Anterior cingulate cortex (tissue), 58 donors: ENCODE measurements around the gene TRIB2.

Experiments
- DNase-seq, 58 donors: peaks; one replicate each; lab custom pipeline; 2025; lab: John Stamatoyannopoulos, UW

The TRIB2 gene

GRCh38 chr2:12734914-12735654 lies 18.3 kb downstream of the TRIB2 start:
- DNase-seq, result no peak

DNA sequence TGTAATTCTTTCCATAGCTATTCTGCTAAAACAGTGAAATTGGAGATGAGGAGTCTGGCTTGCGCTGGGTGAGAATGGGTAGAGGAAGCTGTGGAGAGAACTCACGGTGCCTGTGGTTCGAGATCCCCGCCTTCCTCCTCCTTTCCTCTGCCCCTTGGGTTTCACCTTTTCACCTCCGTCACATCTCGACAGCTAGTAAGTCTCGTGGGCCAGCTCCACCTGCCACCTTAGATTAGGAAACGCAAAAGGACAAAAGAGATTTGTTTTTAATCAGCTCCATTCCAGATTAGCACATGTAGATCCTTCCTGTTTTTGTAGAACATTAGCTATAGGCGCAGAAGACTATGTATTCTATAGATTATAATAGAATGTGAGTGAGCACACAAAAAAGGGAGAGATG lies 20.6 kb downstream of the TRIB2 start:
- DNase-seq, result no peak

GRCh38 chr2:12737738-12738485 lies 21.2 kb downstream of the TRIB2 start:
- no peak for DNase-seq

DNA sequence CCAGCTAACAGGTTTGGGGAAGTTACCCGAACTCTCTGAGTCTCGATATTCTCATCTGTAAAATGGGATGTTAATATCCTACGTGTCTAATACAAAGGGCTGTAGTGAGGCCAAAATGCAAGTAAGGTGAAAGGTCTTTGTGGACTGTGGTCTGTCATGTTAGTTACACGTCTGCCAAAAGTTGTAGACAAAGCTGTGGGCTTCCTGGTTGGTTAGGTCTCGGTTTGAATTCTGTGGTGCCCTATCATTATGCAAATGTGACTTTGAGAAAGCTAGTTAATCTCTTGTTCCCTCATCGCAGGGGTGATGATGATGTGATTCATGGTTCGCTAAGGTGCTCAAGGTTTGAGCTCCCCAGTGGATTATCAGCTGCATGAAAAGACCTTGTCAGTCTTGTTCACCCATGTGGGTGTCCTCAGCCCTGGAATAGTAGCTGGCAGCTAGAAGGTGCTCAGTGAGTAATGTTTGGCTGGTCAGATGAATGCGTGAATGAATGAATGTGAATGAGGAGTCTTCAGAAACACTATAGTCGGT lies 23.1 kb downstream of the TRIB2 start:
- no peak for DNase-seq

DNA sequence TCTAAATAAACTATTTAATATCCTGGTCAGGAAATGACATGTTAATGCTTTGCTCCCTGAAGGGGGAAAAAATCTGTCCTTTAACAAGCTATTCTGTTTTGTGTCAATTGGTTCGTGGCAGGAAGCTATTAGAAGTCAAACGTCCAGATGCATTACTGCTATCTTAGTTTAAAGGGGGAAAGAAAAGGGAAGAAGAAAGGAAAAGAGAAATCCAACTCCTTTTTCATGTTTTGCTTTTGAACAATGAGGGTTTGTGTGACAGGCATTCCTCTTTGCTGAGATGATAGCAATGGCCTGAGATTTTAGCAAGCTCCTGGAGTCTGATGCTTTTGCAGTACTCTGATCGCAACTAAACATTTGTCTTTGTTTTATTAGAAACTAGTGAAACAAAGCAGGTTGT lies 24.6 kb downstream of the TRIB2 start:
- DNase-seq, result no peak

GRCh38 chr2:12742891-12743290 lies 26.2 kb downstream of the TRIB2 start:
- DNase-seq, result no peak

DNA sequence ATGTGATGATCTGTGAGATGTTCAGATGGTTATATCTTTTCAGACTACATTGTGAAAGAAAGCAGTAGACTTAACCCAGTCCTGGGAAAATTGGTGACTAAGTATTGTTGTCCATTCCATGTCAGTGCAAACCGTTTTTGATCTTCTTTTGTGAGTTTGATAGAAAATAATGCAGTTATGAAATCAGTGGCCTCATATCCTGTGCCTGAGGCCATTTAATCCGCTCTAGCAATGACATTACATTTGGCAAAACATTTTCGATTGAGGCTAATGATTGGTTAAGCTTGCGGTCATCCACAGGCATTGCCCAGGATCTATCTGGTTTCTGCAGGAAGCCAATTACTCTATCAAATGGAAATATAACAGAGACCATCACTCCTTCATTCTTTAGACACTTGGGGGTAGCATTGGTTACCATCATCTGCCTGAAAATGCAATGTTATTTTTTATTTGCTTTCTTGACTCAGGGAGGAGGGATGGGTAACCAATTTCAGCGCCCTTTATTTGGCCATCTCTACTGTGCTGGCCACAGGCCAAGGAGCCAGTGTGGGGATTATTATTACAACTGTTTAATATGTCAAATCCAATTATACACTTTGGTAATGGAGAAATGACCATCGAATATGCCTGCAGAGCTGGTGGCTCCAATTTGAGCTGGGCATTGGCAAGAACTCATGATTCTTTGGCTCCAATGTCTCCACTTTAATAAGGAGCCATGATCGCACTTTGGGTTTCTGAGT lies 33.6 kb downstream of the TRIB2 start:
- DNase-seq, result no peak

DNA sequence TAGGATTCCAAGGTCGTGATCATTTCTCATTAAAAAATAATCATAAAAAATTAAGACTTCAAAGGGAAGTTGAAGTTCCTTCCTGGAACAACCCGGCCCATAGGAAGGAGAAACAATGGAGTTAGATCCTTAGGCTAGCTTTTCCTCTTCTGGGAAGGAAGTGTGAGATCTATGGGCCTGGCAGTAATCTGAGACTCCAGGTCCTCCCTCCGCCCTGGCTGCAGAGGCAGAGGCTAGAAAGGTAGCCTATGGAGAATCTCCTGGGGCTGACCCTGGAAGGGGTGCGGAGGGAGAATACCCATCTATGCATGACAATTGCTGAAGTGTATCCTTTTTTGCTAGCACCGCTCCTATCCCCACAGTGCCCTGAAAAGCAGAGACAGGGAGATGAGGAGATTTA lies 37.9 kb downstream of the TRIB2 start:
- no peak for DNase-seq

DNA sequence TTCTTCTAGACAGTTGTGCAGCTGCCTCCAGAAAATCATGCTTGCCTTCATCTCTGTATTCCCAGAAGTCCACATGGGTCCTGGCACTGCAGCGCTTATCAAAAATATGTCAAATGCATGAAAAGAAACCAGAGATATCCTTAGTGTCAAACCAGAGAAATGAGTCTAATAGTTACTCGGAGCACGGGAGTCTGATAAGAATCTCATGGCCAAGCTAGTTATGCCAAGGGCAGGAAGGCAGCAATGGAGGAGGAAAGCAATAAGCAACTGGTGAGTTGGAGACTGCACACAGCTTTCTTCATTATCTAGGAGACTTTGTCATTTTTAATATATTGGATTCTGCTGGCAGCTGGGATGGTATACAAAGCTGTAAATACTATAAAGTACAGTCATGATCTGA lies 38.6 kb downstream of the TRIB2 start:
- no peak for DNase-seq

DNA sequence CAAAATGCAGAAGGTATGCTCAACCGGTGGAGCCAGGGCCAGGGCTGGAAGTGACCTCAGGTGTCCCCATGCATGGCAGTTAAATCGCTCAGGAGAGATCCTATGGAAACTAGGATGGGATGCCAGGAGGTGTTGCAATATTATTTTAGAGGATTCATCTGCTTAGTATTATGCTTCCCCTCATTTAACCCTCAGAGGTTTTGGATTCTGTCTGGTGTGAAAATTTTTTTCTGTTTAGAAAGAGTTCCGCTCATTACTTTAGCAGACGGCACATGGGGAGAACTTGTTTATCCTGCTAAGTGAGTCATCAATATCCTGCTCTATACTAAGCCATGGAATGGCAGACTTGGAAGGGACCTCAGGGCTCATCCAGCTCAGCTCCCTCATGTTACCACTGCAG lies 42.5 kb downstream of the TRIB2 start:
- DNase-seq, result no peak

- DNase-seq, result no peak
Observed at GRCh38 chr2:12761104-12761503, 44.4 kb downstream of the TRIB2 start.

- no peak for DNase-seq
Observed at GRCh38 chr2:12762337-12762736, 45.6 kb downstream of the TRIB2 start.

- DNase-seq, result peak in 18 of 58 donors; percentile 7 to 65 (median 28)
Observed at GRCh38 chr2:12762976-12763375, 46.2 kb downstream of the TRIB2 start.

GRCh38 chr2:12763486-12763885 lies 46.8 kb downstream of the TRIB2 start:
- DNase-seq, result no peak

DNA sequence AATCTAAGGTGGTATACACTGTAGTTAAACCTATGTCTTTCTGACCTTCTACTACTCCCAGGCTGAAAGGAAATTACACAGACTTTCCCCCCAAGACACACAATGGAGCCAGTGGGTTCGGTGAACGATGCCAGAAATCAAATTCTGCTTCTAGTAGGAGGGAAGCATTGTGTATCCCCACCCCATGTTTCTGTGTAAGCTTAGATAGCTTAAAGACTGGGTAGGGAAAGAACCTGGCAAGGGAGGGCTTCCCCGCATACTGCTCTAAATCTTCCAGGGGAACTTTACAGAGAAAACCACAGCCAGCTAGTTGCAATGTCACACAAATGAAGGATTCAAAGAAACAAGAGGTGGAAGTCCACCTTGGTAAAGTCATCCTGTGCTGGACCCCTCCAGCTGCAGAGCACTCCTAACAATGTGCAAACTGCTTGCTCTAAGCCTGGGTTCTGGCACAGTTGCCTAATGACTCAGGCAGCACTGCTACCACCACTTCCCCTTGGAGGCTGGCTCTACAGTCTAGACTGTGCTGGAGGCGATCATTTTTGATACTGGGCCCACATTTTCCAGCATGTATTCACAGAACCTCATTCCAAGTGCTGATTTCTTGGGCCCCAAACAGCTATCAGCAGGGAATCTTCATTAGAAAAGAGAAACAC lies 47.5 kb downstream of the TRIB2 start:
- DNase-seq, result peak in 3 of 58 donors; percentile 8 to 15 (median 8)

- DNase-seq, result no peak
Observed at GRCh38 chr2:12764849-12765605, 48.3 kb downstream of the TRIB2 start.

- DNase-seq, result peak in 36 of 58 donors; percentile 7 to 79 (median 46)
Observed at GRCh38 chr2:12766421-12766879, 49.7 kb downstream of the TRIB2 start.

DNA sequence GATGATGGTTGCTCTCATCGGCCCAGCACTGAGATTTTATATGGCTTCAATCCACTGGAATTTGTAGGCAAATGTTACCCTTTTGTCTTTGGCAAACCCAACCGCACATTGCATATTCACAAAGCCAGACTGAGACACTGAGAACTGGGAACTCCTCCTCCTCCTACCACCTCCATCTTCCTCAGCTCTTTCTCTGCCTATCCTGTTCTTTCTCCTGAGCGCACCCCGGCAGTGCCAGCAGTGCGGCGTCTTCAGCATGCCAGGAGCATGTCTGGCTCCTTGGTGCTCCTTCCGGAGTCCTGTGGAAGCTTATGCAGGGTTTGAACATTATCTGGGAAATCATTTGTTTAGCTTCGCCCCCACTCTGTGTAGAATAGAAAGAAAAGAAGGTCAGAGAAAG lies 50.8 kb downstream of the TRIB2 start:
- peak in 27 of 58 donors; percentile 4 to 79 (median 26) for DNase-seq

DNA sequence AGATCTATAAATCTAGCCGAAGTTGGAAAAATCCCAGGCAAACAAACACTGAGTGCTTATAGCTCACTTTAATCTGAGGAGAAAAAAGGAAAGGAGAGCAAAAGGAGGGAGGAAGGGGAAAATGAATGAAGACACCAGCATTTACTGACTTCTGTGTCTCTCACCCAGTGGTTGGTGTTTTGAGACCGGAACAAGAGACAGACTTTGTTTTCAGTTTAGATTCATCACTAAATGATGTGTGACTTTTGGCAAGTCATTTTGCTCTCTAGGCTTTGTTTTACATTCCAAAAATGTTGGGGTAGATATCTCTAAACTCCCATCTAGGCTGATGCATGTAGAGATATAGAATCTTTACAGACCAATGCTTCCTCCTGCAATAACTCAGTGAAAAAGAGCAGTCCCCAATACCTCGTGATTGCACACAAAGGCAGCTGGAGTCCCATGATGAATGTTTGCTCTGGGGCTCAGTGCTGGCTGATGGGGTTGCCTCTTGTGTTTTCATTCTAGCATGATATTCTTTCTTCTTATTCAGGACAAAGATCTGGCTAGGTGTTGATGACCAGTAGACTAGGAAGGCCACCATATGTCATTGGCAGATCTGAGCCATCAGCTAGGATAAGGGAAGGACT lies 51.4 kb downstream of the TRIB2 start:
- peak in 1 of 58 donors; percentile 9 for DNase-seq
